Small intestine (tissue), 7 donors: ENCODE data around the gene SLC7A14. TPM values are rescaled to one million over a fixed set of nuclear protein-coding genes. Genes with fewer than 3 reads are reported as not detected.

Experiments used
- DNase-seq, 2 donors: peaks; one replicate each; pipeline versions ENCODE4 v3.0.0 to v3.0.0-alpha.2; 2013
- FAIRE-seq: peaks from 2 replicates; lab custom pipeline; 2012; peaks lifted over from hg19 to GRCh38; lab: Jason Lieb, UNC
- H3K27ac ChIP-seq, 3 donors: one replicate each; pipeline ENCODE4 v1.5.1; 2013; ENCODE audit warnings: low read length in 2 of 3, mild to moderate bottlenecking in 2 of 3, control low read depth in 1 of 3, inconsistent platforms in 1 of 3, low read depth in 1 of 3, moderate library complexity in 1 of 3
- H3K27me3 ChIP-seq, 3 donors: one replicate each; pipeline ENCODE4 v1.6.1; 2013; ENCODE audit warnings: low read length in 3 of 3, inconsistent platforms in 1 of 3; ENCODE audit not compliant: control insufficient read depth in 3 of 3, insufficient read depth in 3 of 3
- H3K36me3 ChIP-seq, 3 donors: one replicate each; pipeline ENCODE4 v1.6.1; 2013; ENCODE audit warnings: low read length in 3 of 3, inconsistent platforms in 1 of 3, low read depth in 1 of 3, mild to moderate bottlenecking in 1 of 3, moderate library complexity in 1 of 3; ENCODE audit not compliant: control insufficient read depth in 3 of 3, insufficient read depth in 2 of 3
- H3K4me1 ChIP-seq, 3 donors: one replicate each; pipeline ENCODE4 v1.6.1; 2013; ENCODE audit warnings: low read length in 2 of 3, inconsistent platforms in 1 of 3, low read depth in 1 of 3, mild to moderate bottlenecking in 1 of 3, moderate library complexity in 1 of 3; ENCODE audit not compliant: control insufficient read depth in 3 of 3, insufficient read depth in 2 of 3
- H3K4me3 ChIP-seq, 3 donors: one replicate each; pipeline ENCODE4 v1.5.1; 2013; ENCODE audit warnings: low read length in 3 of 3, control low read depth in 1 of 3, inconsistent platforms in 1 of 3, low read depth in 1 of 3, mild to moderate bottlenecking in 1 of 3, moderate library complexity in 1 of 3
- H3K9me3 ChIP-seq, 2 donors: one replicate each; pipeline ENCODE4 v1.6.1; 2013; ENCODE audit warnings: low read depth in 1 of 2, low read length in 1 of 2; ENCODE audit not compliant: control insufficient read depth in 2 of 2, insufficient read depth in 1 of 2
- WGBS, 3 donors: extraction: QIAGEN DNeasy Blood & Tissue Kit; methylation state at CpG; one replicate each; pipeline ENCODE4 v1.1.7; 2013; 5-methylcytosine and 5-hydroxymethylcytosine counted together
- polyA plus RNA-seq, 4 donors: library from polyadenylated mRNA; stranded (reverse) in 3 of 4; unstranded in 1 of 4; fragments of 200-250 nt in 3 of 4; fragments of 120-200 nt in 1 of 4; gene quantifications; one replicate each; pipeline versions ENCODE4 v1.2.1 to v1.2.3, GENCODE V29; 2013
- donor health status: healthy with polysubstance abuse.
- donor health status: control.
- donor health status: control.
- donor health status: Bipolar disorder and iron deficiency.
- donor health status: healthy.

Gene SLC7A14
- polyA plus RNA-seq, 4 donors = 1.0 to 1.6 TPM; not detected in 2

DNA sequence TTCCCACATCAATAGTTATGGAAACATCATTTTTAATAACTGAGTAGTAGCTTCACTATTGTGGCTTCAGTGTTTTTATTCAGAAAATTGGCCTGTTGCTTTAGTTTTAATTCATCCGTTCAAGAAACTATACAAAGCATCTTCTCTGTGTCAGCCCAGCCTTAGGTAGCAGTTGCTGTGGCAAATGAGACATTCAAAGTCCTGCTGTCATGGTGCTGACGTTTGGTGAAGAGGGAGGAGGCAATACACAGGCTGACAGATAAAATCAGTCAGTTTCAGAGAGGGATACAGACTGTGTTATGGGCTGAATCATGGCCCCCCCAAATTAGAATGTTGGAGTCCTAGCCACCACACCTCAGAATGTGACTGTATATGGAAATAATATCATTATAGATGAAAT, 56.5 kb downstream of the SLC7A14 start:
- no peak for DNase-seq
- no peaks in the 10 kb centered on the region for H3K9me3 ChIP-seq
- H3K27ac ChIP-seq = no peak overlapping the region

GRCh38 chr3:170528726-170529125, 57.1 kb downstream of the SLC7A14 start:
- no peak for FAIRE-seq
- Histone ChIP-seq H3K4me1 (peaks cover 0 to 6% (median 0%) of the 10 kb centered on the region in 3 donors), H3K4me3 (no peak overlapping the region), H3K36me3 (no peaks in the 10 kb centered on the region), H3K27me3 (peaks cover 0 to 2% (median 0%) of the 10 kb centered on the region in 3 donors), H3K27ac (no peak overlapping the region), H3K9me3 (no peaks in the 10 kb centered on the region)
- 69 to 82% (median 81%) methylated on average over 8 of the region's 8 CpGs for WGBS, 3 donors
- no peak for DNase-seq

More for the DNA sequence above, 56.5 kb downstream of the SLC7A14 start:
- H3K36me3 ChIP-seq = no peaks in the 10 kb centered on the region
- H3K27me3 ChIP-seq = peaks cover 0 to 2% (median 0%) of the 10 kb centered on the region in 3 donors
- H3K4me3 ChIP-seq = no peak overlapping the region
- FAIRE-seq = no peak
- peaks cover 0 to 6% (median 0%) of the 10 kb centered on the region in 3 donors for H3K4me1 ChIP-seq
- 58 to 67% (median 60%) methylated on average over 2 of the region's 2 CpGs for WGBS, 3 donors

GRCh38 chr3:170524073-170524472, 61.8 kb downstream of the SLC7A14 start:
- Histone ChIP-seq H3K4me1 (no peaks in the 10 kb centered on the region), H3K4me3 (no peak overlapping the region), H3K36me3 (no peaks in the 10 kb centered on the region), H3K9me3 (no peaks in the 10 kb centered on the region), H3K27ac (no peak overlapping the region), H3K27me3 (peaks cover 0 to 2% (median 0%) of the 10 kb centered on the region in 3 donors)
- no peak for FAIRE-seq
- no peak for DNase-seq

GRCh38 chr3:170523248-170523647, 62.6 kb downstream of the SLC7A14 start:
- DNase-seq = no peak
- Histone ChIP-seq H3K9me3 (no peaks in the 10 kb centered on the region), H3K4me1 (no peaks in the 10 kb centered on the region), H3K36me3 (no peaks in the 10 kb centered on the region), H3K27ac (no peak overlapping the region), H3K27me3 (peaks cover 0 to 3% (median 0%) of the 10 kb centered on the region in 3 donors), H3K4me3 (no peak overlapping the region)
- 46 to 73% (median 68%) methylated on average over 2 of the region's 2 CpGs for WGBS, 3 donors
- FAIRE-seq = no peak

GRCh38 chr3:170522201-170522600, 63.7 kb downstream of the SLC7A14 start:
- DNase-seq = no peak
- Histone ChIP-seq H3K36me3 (no peaks in the 10 kb centered on the region), H3K4me1 (no peaks in the 10 kb centered on the region), H3K27ac (no peak overlapping the region), H3K9me3 (no peaks in the 10 kb centered on the region), H3K27me3 (peaks cover 0 to 5% (median 0%) of the 10 kb centered on the region in 3 donors), H3K4me3 (no peak overlapping the region)
- 56 to 75% (median 71%) methylated on average over 2 of the region's 2 CpGs for WGBS, 3 donors
- FAIRE-seq = no peak

GRCh38 chr3:170520996-170521395, 64.9 kb downstream of the SLC7A14 start:
- Histone ChIP-seq H3K4me1 (no peaks in the 10 kb centered on the region), H3K27me3 (peaks cover 0 to 5% (median 0%) of the 10 kb centered on the region in 3 donors), H3K27ac (no peak overlapping the region), H3K4me3 (no peak overlapping the region), H3K36me3 (no peaks in the 10 kb centered on the region), H3K9me3 (no peaks in the 10 kb centered on the region)
- DNase-seq (peak in 1 of 2 donors; percentile 12), FAIRE-seq (no peak)
- 28 to 35% (median 34%) methylated on average over 2 of the region's 2 CpGs for WGBS, 3 donors

- Histone ChIP-seq H3K4me1 (no peaks in the 10 kb centered on the region), H3K27me3 (peaks cover 0 to 5% (median 2%) of the 10 kb centered on the region in 3 donors), H3K27ac (no peak overlapping the region), H3K36me3 (no peaks in the 10 kb centered on the region), H3K9me3 (no peaks in the 10 kb centered on the region), H3K4me3 (no peak overlapping the region)
- FAIRE-seq (no peak), DNase-seq (no peak)
- 73 to 76% (median 75%) methylated on average over 3 of the region's 3 CpGs for WGBS, 3 donors
Observed at GRCh38 chr3:170517242-170517945, 68.5 kb downstream of the SLC7A14 start.

GRCh38 chr3:170513642-170514041, 72.2 kb downstream of the SLC7A14 start:
- DNase-seq (no peak), FAIRE-seq (no peak)
- Histone ChIP-seq H3K9me3 (no peaks in the 10 kb centered on the region), H3K36me3 (no peaks in the 10 kb centered on the region), H3K27me3 (peaks cover 0 to 2% (median 2%) of the 10 kb centered on the region in 3 donors), H3K4me1 (no peaks in the 10 kb centered on the region), H3K27ac (no peak overlapping the region), H3K4me3 (no peak overlapping the region)
- 77 to 79% (median 77%) methylated on average over 2 of the region's 2 CpGs for WGBS, 3 donors
